Thyroid gland (tissue), 4 donors: ENCODE data around the gene GUSB. TPM values are rescaled to one million over a fixed set of nuclear protein-coding genes. Genes with fewer than 3 reads are reported as not detected.

Experiments
- DNase-seq, 2 donors: peaks; one replicate each; pipeline ENCODE4 v3.0.0-alpha.2; 2019
- H3K27ac ChIP-seq, 3 donors: fragments of 200-600 bp; sonication (generic); 1 replicate in 2 of 3; 2 replicates in 1 of 3; pipeline ENCODE4 v1.5.1; 2016 to 2019; ENCODE audit warnings: mild to moderate bottlenecking in 1 of 3, moderate library complexity in 1 of 3
- H3K27me3 ChIP-seq: fragments of 200-600 bp; sonication (generic); one replicate; pipeline ENCODE4 v1.5.1; 2019
- H3K36me3 ChIP-seq, 2 donors: fragments of 200-600 bp; sonication (generic); one replicate each; pipeline ENCODE4 v1.5.1; 2016 to 2019
- H3K4me1 ChIP-seq, 2 donors: fragments of 200-600 bp; sonication (generic); one replicate each; pipeline ENCODE4 v1.5.1; 2017 to 2019
- H3K4me3 ChIP-seq, 3 donors: fragments of 200-600 bp; sonication (generic); replicated peaks in 1 of 3; 1 replicate in 2 of 3; 2 replicates in 1 of 3; pipeline ENCODE4 v1.5.1; 2016; ENCODE audit warnings: mild to moderate bottlenecking in 1 of 3
- H3K9me3 ChIP-seq: fragments of 200-600 bp; sonication (generic); one replicate; pipeline ENCODE4 v1.5.1; 2017
- POLR2A ChIP-seq, 2 donors: fragments of 450-650 bp; IDR thresholded peaks; one replicate each; pipeline ENCODE4 v1.6.1; 2017; ENCODE audit warnings: antibody characterized with exemption in 2 of 2, mild to moderate bottlenecking in 2 of 2, moderate library complexity in 1 of 2
- WGBS, 2 donors: methylation state at CpG; one replicate each; pipeline ENCODE4 v1.1.5; 2017; 5-methylcytosine and 5-hydroxymethylcytosine counted together
- intact Hi-C: fragments of 100-400 bp; cut with DNase I; formaldehyde crosslinking; loops from one replicate; pipeline ENCODE4 v1.15.1; 2023
- total RNA-seq, 4 donors: library from RNA; depleted of rRNA; stranded (reverse); fragments of >200 nt; gene quantifications; one replicate each; pipeline ENCODE4 v1.2.3, GENCODE V29; 2016
- TF ChIP-seq, protein P1 (sequence below), 6 experiments: fragments of 200-600 bp in 3 of 6; fragments of 450-650 bp in 3 of 6; sonication (generic) in 3 of 6; IDR thresholded peaks; one replicate each; pipeline ENCODE4 v1.5.1; 2016 to 2019; ENCODE audit warnings: antibody characterized with exemption in 6 of 6, mild to moderate bottlenecking in 2 of 6, inconsistent platforms in 1 of 6, moderate library complexity in 1 of 6

The GUSB gene
- total RNA-seq, 4 donors from 2014 or later, result 30.1 to 51.5 (median 37.6) TPM

DNA sequence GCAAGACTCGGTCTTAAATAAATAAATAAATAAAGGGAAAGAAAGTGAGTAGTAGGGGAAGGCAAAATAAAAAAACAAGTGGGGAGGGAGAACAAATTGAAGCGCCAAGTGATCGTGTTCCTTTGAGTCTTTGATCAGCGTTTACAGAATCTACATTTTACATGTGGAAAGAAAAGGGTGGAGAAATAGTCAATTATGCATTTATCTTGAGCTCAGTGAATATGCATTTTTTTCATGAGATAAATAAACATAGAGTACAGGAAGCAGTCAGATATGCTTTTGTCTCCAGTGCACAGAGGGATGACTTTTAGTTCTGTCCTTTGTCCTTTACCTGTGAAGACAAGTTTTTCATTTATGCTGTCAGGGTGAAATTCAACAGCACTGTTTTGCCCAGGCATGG lies 6.1 kb upstream of the GUSB start:
- Histone ChIP-seq H3K27me3 (no peaks in the 10 kb centered on the region), H3K4me3 (no peak overlapping the region), H3K4me1 (no peaks in the 10 kb centered on the region), H3K9me3 (no peaks in the 10 kb centered on the region), H3K36me3 (no peaks in the 10 kb centered on the region), H3K27ac (no peak overlapping the region)
- intact Hi-C loops, result no loop called here
- TF ChIP-seq, protein P1, sequence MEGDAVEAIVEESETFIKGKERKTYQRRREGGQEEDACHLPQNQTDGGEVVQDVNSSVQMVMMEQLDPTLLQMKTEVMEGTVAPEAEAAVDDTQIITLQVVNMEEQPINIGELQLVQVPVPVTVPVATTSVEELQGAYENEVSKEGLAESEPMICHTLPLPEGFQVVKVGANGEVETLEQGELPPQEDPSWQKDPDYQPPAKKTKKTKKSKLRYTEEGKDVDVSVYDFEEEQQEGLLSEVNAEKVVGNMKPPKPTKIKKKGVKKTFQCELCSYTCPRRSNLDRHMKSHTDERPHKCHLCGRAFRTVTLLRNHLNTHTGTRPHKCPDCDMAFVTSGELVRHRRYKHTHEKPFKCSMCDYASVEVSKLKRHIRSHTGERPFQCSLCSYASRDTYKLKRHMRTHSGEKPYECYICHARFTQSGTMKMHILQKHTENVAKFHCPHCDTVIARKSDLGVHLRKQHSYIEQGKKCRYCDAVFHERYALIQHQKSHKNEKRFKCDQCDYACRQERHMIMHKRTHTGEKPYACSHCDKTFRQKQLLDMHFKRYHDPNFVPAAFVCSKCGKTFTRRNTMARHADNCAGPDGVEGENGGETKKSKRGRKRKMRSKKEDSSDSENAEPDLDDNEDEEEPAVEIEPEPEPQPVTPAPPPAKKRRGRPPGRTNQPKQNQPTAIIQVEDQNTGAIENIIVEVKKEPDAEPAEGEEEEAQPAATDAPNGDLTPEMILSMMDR (IDR thresholded peaks at IDR 0.05), result no peak
- TF ChIP-seq POLR2A (IDR thresholded peaks at IDR 0.05), result no peak
- no peak for DNase-seq
- 85 to 87% methylated on average over 4 of the region's 4 CpGs for WGBS, 2 donors

DNA sequence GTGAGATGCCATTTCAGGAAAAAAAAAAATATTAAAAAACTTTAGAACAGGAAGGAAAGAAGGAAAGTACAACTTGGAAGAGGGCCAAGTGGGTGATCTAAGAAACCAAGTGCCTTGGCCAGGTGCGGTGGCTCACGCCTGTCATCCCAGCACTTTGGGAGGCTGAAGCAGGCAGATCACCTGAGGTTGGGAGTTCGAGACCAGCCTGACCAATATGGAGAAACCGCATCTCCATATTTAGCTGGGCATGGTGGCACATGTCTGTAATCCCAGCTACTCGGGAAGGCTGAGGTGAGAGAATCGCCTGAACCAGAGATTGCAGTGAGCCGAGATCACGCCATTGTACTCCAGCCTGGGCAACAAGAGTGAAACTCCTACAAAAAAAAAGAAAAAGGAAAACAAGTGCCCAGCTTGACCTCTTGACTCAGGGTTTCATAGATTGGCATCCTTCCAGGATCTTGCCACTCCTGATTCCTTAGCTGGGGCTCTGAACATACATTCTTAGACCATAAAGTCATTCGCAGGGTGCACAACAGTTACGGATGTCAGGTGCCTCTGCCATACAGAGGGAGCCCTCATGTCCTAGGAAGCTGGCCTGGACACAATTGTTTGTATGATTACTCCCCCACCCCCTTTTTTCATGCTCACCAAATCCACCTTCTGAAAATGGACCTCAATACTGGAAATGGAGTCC lies 2.1 kb upstream of the GUSB start:
- TF ChIP-seq POLR2A (IDR thresholded peaks at IDR 0.05), result no peak
- TF ChIP-seq, protein P1 (IDR thresholded peaks at IDR 0.05), result no peak
- Histone ChIP-seq H3K9me3 (no peaks in the 10 kb centered on the region), H3K27me3 (no peaks in the 10 kb centered on the region), H3K36me3 (peaks cover 0 to 5% of the 10 kb centered on the region in 2 donors), H3K4me3 (no peak overlapping the region), H3K4me1 (peaks cover 12 to 20% of the 10 kb centered on the region in 2 donors), H3K27ac (no peak overlapping the region)
- DNase-seq, result no peak
- 85 to 87% methylated on average over 10 of the region's 10 CpGs for WGBS, 2 donors
- intact Hi-C loops, result loop anchor here (5.0 kb wide), 1 partner anchor 112 kb away; the partner anchor contains the start of gene VKORC1L1

DNA sequence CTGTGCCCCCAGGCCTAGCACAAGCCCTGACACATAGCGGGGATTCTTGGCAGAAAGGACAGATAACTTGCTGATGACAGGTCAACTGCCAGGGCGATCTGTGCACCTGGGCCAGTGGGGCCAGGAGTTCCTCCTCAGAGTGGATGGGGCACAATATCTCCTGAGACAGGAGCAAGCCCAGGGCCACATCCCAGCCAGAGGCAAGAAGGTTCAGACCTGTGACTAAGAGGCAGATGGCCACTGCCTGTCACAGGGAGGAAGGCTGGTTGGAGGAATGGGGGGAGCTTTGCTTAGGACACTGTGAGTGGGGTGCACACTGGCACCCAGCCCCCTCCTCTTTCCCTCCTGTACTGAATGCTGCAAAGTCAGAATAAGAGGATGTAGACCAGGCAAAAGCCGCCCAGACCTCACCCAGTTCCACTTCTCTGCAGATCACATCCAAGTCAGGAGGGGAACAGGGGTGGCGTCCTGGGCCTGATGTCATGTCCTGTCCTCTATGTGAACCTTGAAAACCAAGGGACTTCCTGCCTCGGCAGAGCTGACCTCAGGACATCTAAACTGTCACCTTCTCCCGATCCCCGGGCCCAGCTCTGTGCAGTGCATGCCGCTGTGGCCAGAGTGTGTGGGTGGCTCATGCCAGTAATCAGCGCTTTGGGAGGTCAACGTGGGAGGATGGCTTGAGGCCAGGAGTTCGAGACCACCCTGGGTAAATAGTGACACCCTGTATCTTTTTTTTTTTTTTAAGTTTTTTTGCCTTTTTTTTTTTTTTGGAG lies 1.3 kb downstream of the GUSB start:
- intact Hi-C loops, result loop anchor here (5.0 kb wide), 1 partner anchor 108 kb away; the partner anchor contains the start of gene VKORC1L1
- peaks cover 12 to 20% of the 10 kb centered on the region in 2 donors for H3K4me1 ChIP-seq
- H3K27ac ChIP-seq, result peak overlapping the region in 2 of 3 donors; percentile 13 to 94
- H3K36me3 ChIP-seq, result peaks cover 0 to 5% of the 10 kb centered on the region in 2 donors
- H3K4me3 ChIP-seq, result peak overlapping the region in 1 of 3 donors; percentile 80
- peak; percentile 26 to 38 for DNase-seq
- no peaks in the 10 kb centered on the region for H3K9me3 ChIP-seq
- TF ChIP-seq POLR2A (IDR thresholded peaks at IDR 0.05), result no peak
- TF ChIP-seq, protein P1 (IDR thresholded peaks at IDR 0.05), result no peak
- H3K27me3 ChIP-seq, result no peaks in the 10 kb centered on the region
- WGBS, 2 donors, result 52 to 55% methylated on average over 9 to 11 of the region's 11 CpGs

DNA sequence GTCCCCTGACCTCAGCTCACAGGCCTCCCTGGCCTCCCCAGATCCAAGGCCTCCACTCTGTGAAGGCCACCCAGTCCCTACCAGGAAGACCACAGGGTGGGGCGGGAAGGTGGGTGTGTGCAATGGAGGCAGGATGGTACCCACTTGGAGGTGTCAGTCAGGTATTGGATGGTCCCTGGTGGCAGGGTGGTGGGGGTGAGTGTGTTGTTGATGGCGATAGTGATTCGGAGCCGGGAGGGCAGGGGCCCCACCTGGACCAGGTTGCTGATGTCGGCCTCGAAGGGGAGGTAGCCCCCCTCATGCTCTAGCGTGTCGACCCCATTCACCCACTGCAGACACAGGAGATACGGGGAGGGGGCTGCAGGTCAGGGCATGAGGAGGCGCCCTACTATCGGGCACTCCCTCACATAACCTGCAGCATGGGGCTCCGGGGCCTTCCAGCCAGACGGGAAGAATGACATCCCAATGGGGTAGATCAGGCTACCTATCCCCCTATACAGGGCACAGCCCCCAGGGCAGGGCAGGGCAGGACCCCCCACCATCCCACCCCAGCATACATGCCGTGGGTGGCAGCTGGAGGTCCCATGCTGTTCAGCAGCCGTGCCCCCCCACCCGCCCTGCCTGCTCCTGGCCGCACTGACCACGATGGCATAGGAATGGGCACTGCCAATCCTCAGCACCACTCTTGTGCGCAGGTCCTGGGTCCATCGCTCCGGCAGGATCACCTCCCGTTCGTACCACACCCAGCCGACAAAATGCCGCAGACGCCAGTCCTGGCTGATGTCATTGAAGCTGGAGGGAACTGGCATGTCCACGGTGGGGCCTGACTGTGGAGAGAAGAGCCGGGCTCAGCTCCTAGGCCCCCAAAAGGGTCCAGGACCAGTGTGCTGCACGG lies 2.2 kb downstream of the GUSB start:
- H3K4me1 ChIP-seq, result peaks cover 12 to 20% of the 10 kb centered on the region in 2 donors
- no peaks in the 10 kb centered on the region for H3K27me3 ChIP-seq
- H3K36me3 ChIP-seq, result peaks cover 0 to 8% of the 10 kb centered on the region in 2 donors
- no peaks in the 10 kb centered on the region for H3K9me3 ChIP-seq
- WGBS, 2 donors, result 93 to 94% methylated on average over 13 to 23 of the region's 29 CpGs
- intact Hi-C loops, result loop anchor here (5.0 kb wide), 1 partner anchor 108 kb away; the partner anchor contains the start of gene VKORC1L1
- no peak for DNase-seq
- TF ChIP-seq, protein P1 (IDR thresholded peaks at IDR 0.05), result no peak
- no peak for TF ChIP-seq POLR2A (IDR thresholded peaks at IDR 0.05)
- H3K4me3 ChIP-seq, result no peak overlapping the region
- H3K27ac ChIP-seq, result peak overlapping the region in 2 of 3 donors; percentile 13 to 94
